GM12891 (cell line): Measurements from ENCODE around the gene ARIH1.

ENCODE experiments used
- POLR2A ChIP-seq: IDR thresholded peaks from 2 replicates; pipeline ENCODE4 v1.6.1; 2011; ENCODE audit warnings: low read depth, low read length, control low read depth
- POLR2AphosphoS5 ChIP-seq: IDR thresholded peaks from 2 replicates; pipeline ENCODE4 v1.6.1; 2011; ENCODE audit warnings: low read depth, low read length, control low read depth
- SPI1 ChIP-seq: IDR thresholded peaks from 2 replicates; pipeline ENCODE4 v1.6.1; 2011; ENCODE audit warnings: low read depth, low read length, control low read depth
- TAF1 ChIP-seq: IDR thresholded peaks from 2 replicates; pipeline ENCODE4 v1.6.1; 2011; ENCODE audit warnings: low read depth, low read length, control low read depth

- TF ChIP-seq POLR2A (no peak), POLR2AphosphoS5 (no peak), TAF1 (no peak), SPI1 (no peak)
These were observed 41.7 kb downstream of the ARIH1 start for GRCh38 chr15:72515591-72516389.
